Cardiac fibroblast (primary cell): ENCODE measurements around the gene HSPBAP1.
"Not testable (repeated sequence)": the region's sequence is repeated elsewhere in the genome, so short reads cannot be mapped to it uniquely, and the experiment has no call there.

Source experiments
- DNase-seq, 2 donors: peaks; one replicate each; pipeline versions ENCODE4 v3.0.0 to v3.0.0-alpha.2; 2010; ENCODE audit warnings: low read depth in 2 of 2
- H3K4me3 ChIP-seq, 2 donors: replicated peaks in 1 of 2; 1 replicate in 1 of 2; 2 replicates in 1 of 2; pipeline ENCODE4 v1.5.1; 2011; ENCODE audit warnings: low read depth in 2 of 2, low read length in 2 of 2, mild to moderate bottlenecking in 2 of 2, moderate library complexity in 1 of 2
- TF ChIP-seq, protein P1 (sequence below): IDR thresholded peaks from one replicate; pipeline ENCODE4 v1.5.1; 2011; ENCODE audit warnings: low read depth, mild to moderate bottlenecking, low read length, inconsistent platforms

HSPBAP1 gene

DNA sequence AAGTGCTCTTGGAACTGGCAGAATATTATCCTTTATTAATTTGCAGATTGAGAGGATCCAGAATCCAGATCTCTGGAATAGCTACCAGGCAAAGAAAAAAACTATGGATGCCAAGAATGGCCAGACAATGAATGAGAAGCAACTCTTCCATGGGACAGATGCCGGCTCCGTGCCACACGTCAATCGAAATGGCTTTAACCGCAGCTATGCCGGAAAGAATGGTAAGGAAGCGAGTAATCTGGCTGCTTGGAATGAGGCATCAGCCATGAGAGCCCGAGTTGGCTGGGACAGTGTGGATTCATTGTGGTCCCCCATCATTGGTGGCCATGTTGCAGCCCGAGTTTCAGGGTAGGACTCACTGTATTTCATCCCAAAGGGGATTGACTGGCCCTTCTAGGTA lies 65.9 kb downstream of the HSPBAP1 start:
- no peak overlapping the region for H3K4me3 ChIP-seq
- TF ChIP-seq, protein P1, sequence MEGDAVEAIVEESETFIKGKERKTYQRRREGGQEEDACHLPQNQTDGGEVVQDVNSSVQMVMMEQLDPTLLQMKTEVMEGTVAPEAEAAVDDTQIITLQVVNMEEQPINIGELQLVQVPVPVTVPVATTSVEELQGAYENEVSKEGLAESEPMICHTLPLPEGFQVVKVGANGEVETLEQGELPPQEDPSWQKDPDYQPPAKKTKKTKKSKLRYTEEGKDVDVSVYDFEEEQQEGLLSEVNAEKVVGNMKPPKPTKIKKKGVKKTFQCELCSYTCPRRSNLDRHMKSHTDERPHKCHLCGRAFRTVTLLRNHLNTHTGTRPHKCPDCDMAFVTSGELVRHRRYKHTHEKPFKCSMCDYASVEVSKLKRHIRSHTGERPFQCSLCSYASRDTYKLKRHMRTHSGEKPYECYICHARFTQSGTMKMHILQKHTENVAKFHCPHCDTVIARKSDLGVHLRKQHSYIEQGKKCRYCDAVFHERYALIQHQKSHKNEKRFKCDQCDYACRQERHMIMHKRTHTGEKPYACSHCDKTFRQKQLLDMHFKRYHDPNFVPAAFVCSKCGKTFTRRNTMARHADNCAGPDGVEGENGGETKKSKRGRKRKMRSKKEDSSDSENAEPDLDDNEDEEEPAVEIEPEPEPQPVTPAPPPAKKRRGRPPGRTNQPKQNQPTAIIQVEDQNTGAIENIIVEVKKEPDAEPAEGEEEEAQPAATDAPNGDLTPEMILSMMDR = no peak
- DNase-seq = no peak

DNA sequence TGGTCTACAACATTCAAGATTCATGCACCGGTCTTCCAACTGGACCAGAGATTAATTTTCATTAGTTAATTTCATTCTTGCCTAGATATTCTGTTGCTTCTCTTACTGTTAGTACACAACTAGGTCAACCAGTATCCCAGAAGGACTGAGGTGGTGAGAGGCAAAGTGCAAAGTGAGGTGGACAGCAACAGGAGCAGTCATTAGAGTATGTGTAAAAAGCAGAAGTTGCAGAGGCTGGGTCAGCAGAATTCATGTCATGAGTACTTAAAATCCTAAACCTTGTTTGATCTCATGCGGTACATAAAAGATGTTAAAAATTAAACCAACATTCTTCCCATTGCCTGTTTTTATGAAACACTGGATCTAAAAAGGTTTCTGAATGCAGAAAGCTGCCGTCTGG lies 66.3 kb downstream of the HSPBAP1 start:
- DNase-seq = no peak
- TF ChIP-seq, protein P1 = no peak
- H3K4me3 ChIP-seq = no peak overlapping the region

DNA sequence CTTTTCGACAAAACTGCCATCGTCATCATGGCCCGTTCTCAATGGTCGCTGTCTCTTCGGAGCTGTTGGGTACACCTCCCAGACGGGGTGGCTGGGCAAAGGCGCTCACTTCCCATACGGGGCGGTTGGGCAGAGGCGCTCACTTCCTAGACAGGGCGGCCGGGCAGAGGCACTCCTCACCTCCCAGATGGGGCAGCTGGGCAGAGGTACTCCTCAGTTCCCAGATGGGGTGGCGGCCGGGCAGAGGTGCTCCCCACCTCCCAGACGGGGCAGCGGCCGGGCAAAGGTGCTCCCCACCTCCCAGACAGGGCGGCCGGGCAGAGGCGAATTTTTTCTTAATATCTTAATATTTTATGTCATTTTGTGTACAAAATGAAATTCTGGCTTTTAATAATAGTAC lies 68.5 kb downstream of the HSPBAP1 start:
- no peak for DNase-seq
- no peak overlapping the region for H3K4me3 ChIP-seq
- TF ChIP-seq, protein P1 = no peak

DNA sequence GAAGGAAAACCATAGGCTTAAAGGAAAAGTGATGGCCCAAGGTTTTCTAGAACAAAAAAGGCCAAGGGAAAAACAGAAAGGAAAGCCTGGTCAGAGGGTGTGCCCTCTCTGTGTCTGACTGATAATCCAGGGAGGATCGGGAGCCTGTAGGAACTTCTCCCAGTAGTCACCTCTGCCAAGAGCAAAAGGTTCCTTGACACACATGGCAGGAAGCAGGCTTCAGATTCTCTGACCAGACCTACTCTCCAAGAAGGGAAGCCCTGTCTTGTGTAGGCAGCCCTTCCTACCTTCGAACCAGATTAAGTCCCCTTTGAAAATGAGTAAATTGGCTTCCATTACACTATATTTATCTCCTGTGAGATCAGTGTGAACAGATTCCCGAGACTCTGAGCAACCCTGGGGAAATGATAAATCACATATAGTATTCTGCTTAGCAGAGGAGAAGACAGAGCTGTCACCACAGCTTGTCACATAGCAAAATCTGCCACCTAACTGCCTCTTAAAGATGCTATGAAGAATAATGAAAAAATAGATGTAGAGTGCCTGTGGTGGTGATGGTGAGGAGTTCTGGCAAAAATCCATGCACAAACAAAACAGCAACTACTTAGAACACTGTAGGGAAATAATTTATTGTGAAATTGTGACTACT lies 74.2 kb downstream of the HSPBAP1 start:
- TF ChIP-seq, protein P1 = no peak

DNA sequence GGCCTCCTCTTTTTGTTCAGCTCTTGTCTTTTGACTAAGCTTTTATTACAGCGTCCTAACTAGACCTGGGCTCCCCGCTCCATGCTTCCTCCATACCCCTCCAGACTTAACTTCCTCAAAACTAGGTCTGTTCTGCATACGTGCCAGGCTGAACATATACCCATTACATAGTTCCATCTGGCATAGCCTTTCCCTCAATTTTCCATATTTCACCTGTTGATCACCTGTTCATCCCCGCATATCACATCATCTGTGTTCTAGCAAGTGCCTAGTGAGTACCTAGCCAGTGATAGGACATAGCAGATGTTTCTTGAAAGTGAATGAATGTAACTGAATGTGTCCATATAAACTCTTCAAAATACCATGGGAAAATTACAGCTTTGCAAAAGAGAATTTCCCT lies 77.0 kb downstream of the HSPBAP1 start:
- TF ChIP-seq, protein P1 = no peak
- no peak overlapping the region for H3K4me3 ChIP-seq
- no peak for DNase-seq

More for the DNA sequence above, 74.2 kb downstream of the HSPBAP1 start:
- no peak overlapping the region for H3K4me3 ChIP-seq
- DNase-seq = no peak

DNA sequence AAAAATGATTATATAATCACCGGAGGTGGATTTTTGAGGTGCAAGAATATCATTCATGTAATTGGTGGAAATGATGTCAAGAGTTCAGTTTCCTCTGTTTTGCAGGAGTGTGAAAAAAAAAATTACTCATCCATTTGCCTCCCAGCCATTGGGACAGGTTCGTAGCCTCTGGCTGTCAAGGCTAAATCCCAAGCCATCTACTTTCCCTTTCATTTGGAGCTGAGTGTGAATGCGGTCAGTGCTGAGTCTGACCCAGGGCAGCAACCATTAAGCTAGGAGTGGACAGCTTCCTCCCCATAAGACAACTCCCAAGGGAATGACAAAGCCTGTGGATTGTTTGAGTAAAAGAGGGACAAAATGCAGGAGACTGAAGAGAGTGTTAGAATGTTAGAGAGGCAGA lies 79.4 kb downstream of the HSPBAP1 start:
- no peak overlapping the region for H3K4me3 ChIP-seq
- TF ChIP-seq, protein P1 = no peak
- no peak for DNase-seq

DNA sequence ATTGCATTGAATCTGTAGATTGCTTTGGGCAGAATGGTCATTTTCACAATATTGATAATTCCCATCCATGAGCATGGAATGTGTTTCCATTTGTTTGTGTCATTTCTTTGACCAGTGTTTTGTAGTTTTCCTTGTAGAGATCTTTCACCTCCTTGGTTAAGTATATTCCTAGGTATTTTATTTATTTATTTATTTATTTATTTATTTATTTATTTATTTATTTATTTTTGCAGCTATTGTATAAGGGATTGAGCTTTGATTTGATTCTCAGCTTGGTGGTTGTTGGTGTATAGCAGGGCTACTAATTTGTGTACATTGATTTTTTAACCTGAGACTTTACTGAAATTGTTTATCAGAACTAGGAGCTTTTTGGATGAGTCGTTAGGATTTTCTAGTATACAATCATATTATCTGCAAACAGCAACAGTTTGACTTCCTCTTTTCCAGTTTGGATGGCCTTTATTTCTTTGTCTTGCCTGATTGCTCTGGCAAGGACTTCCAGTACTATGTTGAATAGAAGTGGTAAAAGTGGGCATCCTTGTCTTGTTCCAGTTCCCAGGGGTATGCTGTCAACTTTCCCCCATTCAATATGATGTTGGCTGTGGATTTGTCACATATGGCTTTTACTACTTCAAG lies 82.9 kb downstream of the HSPBAP1 start:
- DNase-seq, H3K4me3 ChIP-seq: not testable (repeated sequence)
